Left ventricle myocardium inferior (tissue), 1 donor: ENCODE measurements around the gene RAC2. TPM values are rescaled to one million over a fixed set of nuclear protein-coding genes. Genes with fewer than 3 reads are reported as not detected.

Source experiments
- DNase-seq: peaks from one replicate; pipeline ENCODE4 v3.0.0-alpha.2; 2020
- H3K27ac ChIP-seq: fragments of 200-600 bp; replicated peaks from 2 replicates; pipeline ENCODE4 v1.8.0; 2021
- H3K27me3 ChIP-seq: fragments of 200-600 bp; 2 replicates; pipeline ENCODE4 v1.8.0; 2021; ENCODE audit warnings: low read depth
- H3K36me3 ChIP-seq: fragments of 200-600 bp; 2 replicates; pipeline ENCODE4 v1.8.0; 2021
- H3K4me1 ChIP-seq: fragments of 200-600 bp; 2 replicates; pipeline ENCODE4 v1.8.0; 2021
- H3K4me3 ChIP-seq: fragments of 200-600 bp; 2 replicates; pipeline ENCODE4 v1.8.0; 2021; ENCODE audit warnings: mild to moderate bottlenecking, moderate library complexity
- H3K9me3 ChIP-seq: fragments of 200-600 bp; replicated peaks from 2 replicates; pipeline ENCODE4 v1.8.0; 2021
- intact Hi-C: fragments of 100-400 bp; cut with micrococcal nuclease; formaldehyde crosslinking; loops from one replicate; pipeline ENCODE4 v1.11.0; 2022
- total RNA-seq: library from RNA; stranded (reverse); fragmentation: NEBNext Ultra II Directional; extraction: Animal tissue kit (Norgen Biotek cat#: 25700); gene quantifications from one replicate; pipeline ENCODE4 v1.2.1, GENCODE V29; 2021
- TF ChIP-seq, protein P1 (sequence below): fragments of 200-600 bp; IDR thresholded peaks from 2 replicates; pipeline ENCODE4 v1.8.0; 2021; ENCODE audit warnings: antibody characterized with exemption, mild to moderate bottlenecking, borderline replicate concordance
- donor health status: DM: no; HTN: yes; CAD: no; lungs with severe emphysema.

The RAC2 gene
- total RNA-seq, 1 donor from 2014 or later, result 1.8 TPM

DNA sequence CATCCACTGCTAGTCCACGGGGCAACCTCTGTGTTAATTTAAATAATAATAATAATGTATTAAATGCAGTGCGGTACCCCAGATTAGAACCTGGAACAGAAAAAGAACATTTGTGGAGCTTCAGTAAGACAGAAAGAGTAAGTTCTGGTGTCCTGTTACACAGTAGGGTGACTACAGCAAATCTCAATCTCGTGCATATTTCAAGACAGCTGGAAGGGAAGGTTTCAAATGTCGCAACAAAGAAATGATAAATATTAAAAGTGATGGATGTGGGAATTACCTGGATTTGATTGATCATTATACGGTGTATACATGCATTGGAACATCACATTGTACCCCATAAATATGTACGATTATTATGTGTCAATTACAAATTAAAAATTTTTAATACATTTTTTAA, 1.7 kb upstream of the RAC2 start:
- Histone ChIP-seq H3K4me1 (peaks cover 5% of the 10 kb centered on the region), H3K9me3 (no peaks in the 10 kb centered on the region), H3K27me3 (peaks cover 65% of the 10 kb centered on the region), H3K36me3 (no peaks in the 10 kb centered on the region), H3K27ac (no peak overlapping the region), H3K4me3 (no peak overlapping the region)
- intact Hi-C loops, result no loop called here
- TF ChIP-seq, protein P1, sequence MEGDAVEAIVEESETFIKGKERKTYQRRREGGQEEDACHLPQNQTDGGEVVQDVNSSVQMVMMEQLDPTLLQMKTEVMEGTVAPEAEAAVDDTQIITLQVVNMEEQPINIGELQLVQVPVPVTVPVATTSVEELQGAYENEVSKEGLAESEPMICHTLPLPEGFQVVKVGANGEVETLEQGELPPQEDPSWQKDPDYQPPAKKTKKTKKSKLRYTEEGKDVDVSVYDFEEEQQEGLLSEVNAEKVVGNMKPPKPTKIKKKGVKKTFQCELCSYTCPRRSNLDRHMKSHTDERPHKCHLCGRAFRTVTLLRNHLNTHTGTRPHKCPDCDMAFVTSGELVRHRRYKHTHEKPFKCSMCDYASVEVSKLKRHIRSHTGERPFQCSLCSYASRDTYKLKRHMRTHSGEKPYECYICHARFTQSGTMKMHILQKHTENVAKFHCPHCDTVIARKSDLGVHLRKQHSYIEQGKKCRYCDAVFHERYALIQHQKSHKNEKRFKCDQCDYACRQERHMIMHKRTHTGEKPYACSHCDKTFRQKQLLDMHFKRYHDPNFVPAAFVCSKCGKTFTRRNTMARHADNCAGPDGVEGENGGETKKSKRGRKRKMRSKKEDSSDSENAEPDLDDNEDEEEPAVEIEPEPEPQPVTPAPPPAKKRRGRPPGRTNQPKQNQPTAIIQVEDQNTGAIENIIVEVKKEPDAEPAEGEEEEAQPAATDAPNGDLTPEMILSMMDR, result no peak
- DNase-seq, result no peak

DNA sequence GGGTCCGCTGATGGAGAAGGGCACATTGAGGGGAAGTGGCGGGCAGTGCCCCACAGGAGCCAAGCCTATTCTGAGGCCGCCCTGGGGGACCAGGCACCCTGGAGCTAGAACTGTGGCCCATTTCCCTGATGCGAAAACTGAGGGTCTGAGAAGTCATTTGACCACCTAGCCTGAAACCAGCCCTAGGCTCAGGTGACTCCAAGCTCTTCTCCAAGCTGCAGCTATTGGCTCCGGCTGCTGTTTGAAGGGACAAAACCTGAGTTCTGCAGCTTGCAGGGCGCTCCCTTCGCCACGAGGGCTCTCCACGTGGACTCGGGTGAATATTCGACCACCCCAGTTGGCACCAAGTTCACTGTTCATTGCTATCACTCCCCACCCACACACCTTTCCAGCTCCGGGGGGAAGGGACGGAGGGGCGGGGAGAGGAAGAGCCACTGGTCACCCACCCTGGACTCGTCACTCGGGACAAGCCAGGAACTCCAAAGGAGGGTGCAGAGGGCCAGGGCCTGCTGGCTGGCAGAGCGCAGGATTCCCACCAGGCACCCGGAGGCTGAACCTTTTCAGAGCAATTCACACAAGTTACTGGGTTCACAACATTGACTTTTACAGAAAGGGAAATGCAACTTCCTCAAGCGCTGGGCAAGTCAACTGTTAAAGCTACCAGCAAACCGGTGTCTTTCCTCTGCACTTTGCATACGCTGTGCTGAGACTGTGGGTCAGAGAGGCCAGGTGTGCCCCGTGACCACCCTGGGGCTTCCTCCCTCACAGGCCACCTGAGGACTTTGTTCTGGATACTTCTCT, 1.1 kb upstream of the RAC2 start:
- TF ChIP-seq, protein P1, result no peak
- no peak overlapping the region for H3K27ac ChIP-seq
- no peak overlapping the region for H3K4me3 ChIP-seq
- H3K4me1 ChIP-seq, result peaks cover 5% of the 10 kb centered on the region
- no peak for DNase-seq
- H3K9me3 ChIP-seq, result no peaks in the 10 kb centered on the region
- H3K36me3 ChIP-seq, result no peaks in the 10 kb centered on the region
- intact Hi-C loops, result no loop called here
- peaks cover 65% of the 10 kb centered on the region for H3K27me3 ChIP-seq

DNA sequence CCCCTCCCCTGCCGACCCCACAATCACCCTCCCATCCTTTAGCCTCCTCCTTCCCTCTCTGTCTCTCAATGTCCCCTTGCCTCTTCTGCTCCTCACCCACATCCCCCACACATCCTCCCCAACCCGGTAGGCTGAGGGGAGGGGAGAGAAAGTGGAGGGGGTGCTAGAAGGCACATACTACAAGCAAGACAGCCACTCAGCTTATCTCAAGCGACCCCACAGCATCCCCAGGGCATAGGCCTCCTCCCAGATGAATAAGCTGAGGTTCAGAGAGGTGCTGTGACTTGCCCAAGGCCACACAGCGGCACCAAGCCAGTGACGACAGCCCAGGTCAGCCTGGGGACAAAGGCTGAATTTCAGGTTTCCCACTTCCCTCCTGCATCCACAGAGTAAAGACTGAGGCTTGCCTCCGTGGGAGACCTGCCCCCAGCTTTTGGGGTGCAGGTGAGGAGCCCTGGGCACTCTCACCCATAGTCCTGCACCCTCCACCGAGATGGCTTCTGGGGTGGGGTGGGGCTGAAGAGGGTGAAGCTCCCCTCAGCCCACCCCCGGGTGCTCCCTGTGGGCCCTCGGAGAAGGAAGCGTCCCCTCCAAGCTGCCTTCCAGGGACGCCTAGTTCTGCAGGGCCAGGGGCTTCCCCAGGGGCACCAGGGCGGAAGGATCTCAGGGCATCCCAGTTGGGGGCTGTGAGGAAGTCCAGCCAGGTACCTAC, 511 bp downstream of the RAC2 start:
- H3K27ac ChIP-seq, result peak overlapping the region; percentile 23
- DNase-seq, result no peak
- H3K4me1 ChIP-seq, result peaks cover 5% of the 10 kb centered on the region
- H3K27me3 ChIP-seq, result peaks cover 70% of the 10 kb centered on the region
- H3K9me3 ChIP-seq, result no peaks in the 10 kb centered on the region
- intact Hi-C loops, result no loop called here
- TF ChIP-seq, protein P1, result no peak
- H3K4me3 ChIP-seq, result peak overlapping the region; percentile 47
- no peaks in the 10 kb centered on the region for H3K36me3 ChIP-seq

DNA sequence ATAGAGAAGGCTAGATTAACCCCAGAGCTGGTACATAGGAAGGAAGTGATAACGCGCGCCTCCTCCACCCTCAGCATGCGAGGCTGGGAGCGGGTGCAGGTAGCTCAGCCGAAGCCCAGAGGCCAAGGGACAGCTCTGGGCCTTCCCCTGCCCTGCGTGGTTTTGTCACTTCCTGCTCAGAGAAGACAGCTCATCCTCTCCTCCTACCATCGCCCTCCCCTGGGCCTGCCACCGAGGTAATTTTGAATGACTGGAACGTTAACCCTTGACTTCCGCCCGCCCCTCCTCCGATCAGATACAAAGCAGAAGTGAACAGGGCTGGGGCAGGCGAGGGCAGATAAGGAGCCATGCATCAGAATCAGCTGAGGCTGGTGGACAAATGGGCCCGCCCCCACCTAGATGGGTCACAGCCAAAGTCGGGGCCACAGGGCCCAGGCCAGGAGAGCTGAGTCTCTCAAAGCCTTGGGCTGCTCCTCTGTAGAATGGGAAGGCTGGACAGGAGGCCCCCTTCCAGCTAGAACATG, 1.6 kb downstream of the RAC2 start:
- Histone ChIP-seq H3K27me3 (peaks cover 81% of the 10 kb centered on the region), H3K4me1 (peaks cover 5% of the 10 kb centered on the region), H3K9me3 (no peaks in the 10 kb centered on the region), H3K4me3 (peak overlapping the region; percentile 47), H3K27ac (no peak overlapping the region), H3K36me3 (no peaks in the 10 kb centered on the region)
- intact Hi-C loops, result no loop called here
- TF ChIP-seq, protein P1, result no peak
- peak; percentile 55 for DNase-seq

DNA sequence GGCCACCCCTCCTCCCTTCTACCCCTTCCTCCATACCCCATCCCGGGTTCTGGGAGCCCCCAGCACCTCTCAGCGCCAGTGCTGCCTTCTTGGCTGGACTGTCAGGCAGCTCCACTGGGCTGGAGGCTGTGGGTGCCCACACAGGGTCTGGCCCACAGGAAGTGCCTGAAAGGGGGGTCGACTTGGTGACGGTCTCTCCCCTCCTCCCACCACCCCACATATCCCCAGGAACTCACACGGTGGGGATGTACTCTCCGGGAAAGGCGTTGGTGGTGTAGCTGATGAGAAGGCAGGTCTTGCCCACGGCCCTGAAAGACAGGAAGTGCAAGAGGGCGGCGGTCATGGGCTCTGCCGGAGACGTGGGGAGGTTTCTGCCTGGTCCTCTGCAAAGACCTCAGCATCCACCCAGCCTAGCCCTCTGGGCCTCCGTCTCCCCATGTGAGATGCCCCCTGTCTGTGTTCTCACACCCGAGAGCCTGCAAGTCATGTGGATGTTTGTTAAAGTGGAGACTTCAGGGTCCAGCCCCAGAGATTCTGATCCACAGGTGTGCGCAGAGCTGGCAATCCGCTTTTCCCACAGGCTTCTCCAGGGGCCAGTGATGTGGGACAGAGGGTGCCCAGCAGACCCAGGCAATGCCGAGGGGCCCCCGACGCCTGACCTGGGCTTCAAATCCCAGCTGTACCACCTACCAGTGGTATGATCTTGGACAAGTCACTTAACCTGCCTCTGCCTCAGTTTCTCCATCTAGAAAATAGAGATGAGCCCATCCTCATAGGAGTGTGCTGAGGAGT, 2.5 kb downstream of the RAC2 start:
- DNase-seq, result no peak
- no peak overlapping the region for H3K27ac ChIP-seq
- peaks cover 5% of the 10 kb centered on the region for H3K4me1 ChIP-seq
- H3K27me3 ChIP-seq, result peaks cover 90% of the 10 kb centered on the region
- intact Hi-C loops, result no loop called here
- no peaks in the 10 kb centered on the region for H3K36me3 ChIP-seq
- no peak overlapping the region for H3K4me3 ChIP-seq
- TF ChIP-seq, protein P1, result no peak
- no peaks in the 10 kb centered on the region for H3K9me3 ChIP-seq
